GM12878 (cell line): Measurements from ENCODE around the gene IFNL3. TPM values are rescaled to one million over a fixed set of nuclear protein-coding genes. Genes with fewer than 3 reads are reported as not detected.

Experiments
- ATAC-seq: fragments of 200-7000 bp; cut with Tn5 transposase; 3 replicates; pipeline ENCODE4 v1.9.1; 2020; ENCODE audit warnings: mild to moderate bottlenecking, moderate library complexity
- BruUV-seq: library from RNA; stranded (reverse); fragments of 400-500 nt; replicated peaks from 2 replicates; lab custom pipeline; 2021; lab: Mats Ljungman, UMichigan
- CTCF ChIA-PET: fragments of 300-600 bp; sonication (Branson Sonifier 250); formaldehyde crosslinking; extraction: SDS; loops from one replicate; lab custom pipeline; 2021; ENCODE audit warnings: inconsistent platforms; lab: Yijun Ruan, JAX
- POLR2A ChIA-PET: fragments of 350-600 bp; formaldehyde crosslinking; extraction: SDS; loops from one replicate; lab custom pipeline; 2021; ENCODE audit warnings: inconsistent platforms; lab: Charles Lee
- RAD21 ChIA-PET: fragments of 300-600 bp; sonication (Branson Sonifier 250); formaldehyde crosslinking; loops from one replicate; lab custom pipeline; 2023; ENCODE audit warnings: antibody characterized with exemption; ENCODE audit not compliant: unreplicated experiment; lab: Charles Lee
- SMC1A ChIA-PET: fragments of 300-600 bp; sonication (Branson Sonifier 250); formaldehyde crosslinking; loops from one replicate; lab custom pipeline; 2023; ENCODE audit not compliant: unreplicated experiment, uncharacterized antibody; lab: Charles Lee
- DNase-seq: peaks from one replicate; pipeline ENCODE4 v3.0.0-alpha.2; 2011; ENCODE audit warnings: low read depth, low spot score
- FAIRE-seq: peaks from 3 replicates; lab custom pipeline; 2011; peaks lifted over from hg19 to GRCh38; lab: Jason Lieb, UNC
- H2AFZ ChIP-seq: 2 replicates; pipeline ENCODE4 v1.6.0; 2011; ENCODE audit warnings: low read depth, low read length, control low read depth; ENCODE audit not compliant: control insufficient read depth
- H3K27ac ChIP-seq: 2 replicates; pipeline ENCODE4 v1.5.1; 2011; ENCODE audit warnings: control low read depth; ENCODE audit not compliant: control insufficient read depth, insufficient read depth
- H3K27me3 ChIP-seq, 2 experiments: replicated peaks in 1 of 2; 2 replicates each; pipeline versions ENCODE4 v1.6.0 to v1.6.1; 2011; ENCODE audit warnings: low read length in 1 of 2; ENCODE audit not compliant: control insufficient read depth in 2 of 2, insufficient read depth in 2 of 2
- H3K36me3 ChIP-seq, 2 experiments: 2 replicates each; pipeline ENCODE4 v1.5.1; 2011; ENCODE audit warnings: low read length in 1 of 2; ENCODE audit not compliant: control insufficient read depth in 2 of 2, insufficient read depth in 2 of 2
- H3K4me1 ChIP-seq: 2 replicates; pipeline ENCODE4 v1.6.1; 2011; ENCODE audit warnings: mild to moderate bottlenecking, low read length, moderate library complexity, mixed read lengths; ENCODE audit not compliant: control insufficient read depth, insufficient read depth
- H3K4me2 ChIP-seq: 2 replicates; pipeline ENCODE4 v1.6.0; 2011; ENCODE audit warnings: control low read depth; ENCODE audit not compliant: control insufficient read depth, insufficient read depth
- H3K4me3 ChIP-seq: fragments of 200-600 bp; sonication (generic); 2 replicates; pipeline ENCODE4 v1.5.1; 2016
- H3K79me2 ChIP-seq: 2 replicates; pipeline ENCODE4 v1.6.0; 2011; ENCODE audit warnings: low read length; ENCODE audit not compliant: control insufficient read depth, insufficient read depth
- H3K9ac ChIP-seq: 2 replicates; pipeline ENCODE4 v1.8.0; 2011; ENCODE audit warnings: low read length, control low read depth, mixed read lengths; ENCODE audit not compliant: control insufficient read depth, insufficient read depth
- H3K9me3 ChIP-seq: replicated peaks from 3 replicates; pipeline ENCODE4 v1.5.1; 2011; ENCODE audit warnings: mild to moderate bottlenecking, low read length; ENCODE audit not compliant: control insufficient read depth, insufficient read depth
- H4K20me1 ChIP-seq: 2 replicates; pipeline ENCODE4 v1.6.0; 2011; ENCODE audit not compliant: control insufficient read depth, insufficient read depth
- ASH2L ChIP-seq: fragments of 300-600, 200-600 bp; sonication (generic); IDR thresholded peaks from 2 replicates; pipeline ENCODE4 v1.6.1; 2017; ENCODE audit warnings: low read depth, mild to moderate bottlenecking, borderline replicate concordance
- BHLHE40 ChIP-seq, 2 experiments: fragments of 450-650 bp in 1 of 2; IDR thresholded peaks; 2 replicates each; pipeline ENCODE4 v1.6.1; 2011 to 2017; ENCODE audit warnings: low read depth in 2 of 2, borderline replicate concordance in 1 of 2, improper control_type of control experiment in 1 of 2, low read length in 1 of 2, mild to moderate bottlenecking in 1 of 2
- CBX3 ChIP-seq: fragments of 200-600 bp; sonication (generic); IDR thresholded peaks from 2 replicates; pipeline ENCODE4 v1.6.1; 2016; ENCODE audit warnings: low read depth, borderline replicate concordance
- ESRRA ChIP-seq: IDR thresholded peaks from 2 replicates; pipeline ENCODE4 v1.6.1; 2012; ENCODE audit warnings: mild to moderate bottlenecking, low read length, improper control_type of control experiment
- IRF3 ChIP-seq: fragments of 450-650 bp; IDR thresholded peaks from 2 replicates; pipeline ENCODE4 v1.6.1; 2014; ENCODE audit warnings: mild to moderate bottlenecking
- KDM1A ChIP-seq: fragments of 200-600 bp; sonication (generic); IDR thresholded peaks from 2 replicates; pipeline ENCODE4 v1.6.1; 2016; ENCODE audit warnings: borderline replicate concordance
- NR2F1 ChIP-seq: fragments of 450-650 bp; conservative IDR thresholded peaks from 2 replicates; pipeline ENCODE4 v1.6.1; 2017; ENCODE audit warnings: mild to moderate bottlenecking
- NRF1 ChIP-seq: conservative IDR thresholded peaks from 2 replicates; pipeline ENCODE4 v1.6.1; 2011; ENCODE audit warnings: mild to moderate bottlenecking, low read depth, low read length, improper control_type of control experiment
- TCF12 ChIP-seq: IDR thresholded peaks from 2 replicates; pipeline ENCODE4 v1.6.1; 2011; ENCODE audit warnings: low read depth, mild to moderate bottlenecking, low read length
- ZBTB33 ChIP-seq: fragments of 450-650 bp; IDR thresholded peaks from 2 replicates; pipeline ENCODE4 v1.6.1; 2017; ENCODE audit warnings: mild to moderate bottlenecking
- ZNF274 ChIP-seq: IDR thresholded peaks from one replicate; pipeline ENCODE4 v1.8.0; 2011; ENCODE audit not compliant: insufficient read length, insufficient read depth
- WGBS: methylation state at CpG from one replicate; pipeline ENCODE4 v1.1.6; 2016; ENCODE audit warnings: low lambda C conversion rate; ENCODE audit not compliant: insufficient replicate concordance, insufficient coverage; ENCODE audit errors: missing lambda C conversion rate; 5-methylcytosine and 5-hydroxymethylcytosine counted together
- in situ Hi-C: fragments of 300-500 bp; cut with MboI; formaldehyde crosslinking; loops from 9 replicates; pipeline ENCODE4 v1.14.3; 2018; ENCODE audit warnings: mixed read lengths
- intact Hi-C: fragments of 100-400 bp; cut with micrococcal nuclease; formaldehyde crosslinking; loops from one replicate; pipeline ENCODE4 v1.14.2; 2022; ENCODE audit not compliant: unreplicated experiment
- polyA plus RNA-seq, 11 experiments: library from polyadenylated mRNA; depleted of rRNA in 4 of 11; unstranded in 6 of 11; stranded (reverse) in 5 of 11; fragments of >200 nt; fragmentation: Nextera tagmentation in 4 of 11; fragmentation: Illumina TruSeq in 1 of 11; extraction: Ambion mirVana in 4 of 11; extraction: Trizol in 1 of 11; gene quantifications; 1 replicate in 1 of 11; 2 replicates in 10 of 11; pipeline versions ENCODE4 v1.2.1 to v1.2.3, GENCODE V29; 2011 to 2016; ENCODE audit warnings: inconsistent platforms in 2 of 11, missing spikeins in 2 of 11, low read depth in 1 of 11
- total RNA-seq, 4 experiments: library from RNA; depleted of rRNA in 3 of 4; stranded (reverse); fragments of >200 nt in 3 of 4; fragmentation: Illumina TruSeq in 1 of 4; extraction: Trizol in 1 of 4; gene quantifications; 2 replicates each; pipeline versions ENCODE4 v1.2.1 to v1.2.3, GENCODE V29; 2013 to 2021
- TF ChIP-seq, protein P1 (sequence below), 3 experiments: IDR thresholded peaks in 2 of 3; conservative IDR thresholded peaks in 1 of 3; 2 replicates each; pipeline ENCODE4 v1.5.1; 2011; ENCODE audit warnings: low read depth in 3 of 3, low read length in 3 of 3, mild to moderate bottlenecking in 3 of 3, control low read depth in 2 of 3, moderate library complexity in 2 of 3, inconsistent platforms in 1 of 3, mixed read lengths in 1 of 3; ENCODE audit not compliant: control insufficient read depth in 2 of 3, insufficient read depth in 1 of 3; ENCODE audit errors: extremely low read depth in 1 of 3
- TF ChIP-seq, protein P2 (sequence below): fragments of 450-650 bp; IDR thresholded peaks from 2 replicates; pipeline ENCODE4 v1.6.1; 2018; ENCODE audit warnings: mild to moderate bottlenecking, low read depth, moderate library complexity; ENCODE audit not compliant: partially characterized antibody

IFNL3 gene
- total and polyA plus RNA-seq, 10 of the 15 experiments (the other 5 are each of a cell fraction or from before 2014, with no cell fraction given): not detected

GRCh38 chr19:39275578-39275977 is 30.8 kb upstream of the IFNL3 start:
- Histone ChIP-seq H2AFZ (no peak overlapping the region), H3K4me3 (no peak overlapping the region), H3K4me1 (no peaks in the 10 kb centered on the region), H3K27ac (no peak overlapping the region), H3K9ac (no peak overlapping the region), H3K36me3 (no peaks in the 10 kb centered on the region), H3K4me2 (no peak overlapping the region), H4K20me1 (no peaks in the 10 kb centered on the region), H3K27me3 (peaks cover 0 to 1% of the 10 kb centered on the region in 2 experiments; a peak in 2 of 4 replicates), H3K9me3 (no peaks in the 10 kb centered on the region), H3K79me2 (no peaks in the 10 kb centered on the region)
- TF ChIP-seq CBX3 (no peak), KDM1A (no peak), TCF12 (no peak), ASH2L (no peak), NRF1 (no peak), NR2F1 (no peak), IRF3 (no peak), ZBTB33 (no peak), ESRRA (no peak), ZNF274 (no peak), BHLHE40 (IDR thresholded peaks at IDR 0.05; ENCODE audit: borderline replicate concordance in 1 of 2, low read depth in 2 of 2, low read length in 1 of 2) (no peak)
- TF ChIP-seq, protein P1, sequence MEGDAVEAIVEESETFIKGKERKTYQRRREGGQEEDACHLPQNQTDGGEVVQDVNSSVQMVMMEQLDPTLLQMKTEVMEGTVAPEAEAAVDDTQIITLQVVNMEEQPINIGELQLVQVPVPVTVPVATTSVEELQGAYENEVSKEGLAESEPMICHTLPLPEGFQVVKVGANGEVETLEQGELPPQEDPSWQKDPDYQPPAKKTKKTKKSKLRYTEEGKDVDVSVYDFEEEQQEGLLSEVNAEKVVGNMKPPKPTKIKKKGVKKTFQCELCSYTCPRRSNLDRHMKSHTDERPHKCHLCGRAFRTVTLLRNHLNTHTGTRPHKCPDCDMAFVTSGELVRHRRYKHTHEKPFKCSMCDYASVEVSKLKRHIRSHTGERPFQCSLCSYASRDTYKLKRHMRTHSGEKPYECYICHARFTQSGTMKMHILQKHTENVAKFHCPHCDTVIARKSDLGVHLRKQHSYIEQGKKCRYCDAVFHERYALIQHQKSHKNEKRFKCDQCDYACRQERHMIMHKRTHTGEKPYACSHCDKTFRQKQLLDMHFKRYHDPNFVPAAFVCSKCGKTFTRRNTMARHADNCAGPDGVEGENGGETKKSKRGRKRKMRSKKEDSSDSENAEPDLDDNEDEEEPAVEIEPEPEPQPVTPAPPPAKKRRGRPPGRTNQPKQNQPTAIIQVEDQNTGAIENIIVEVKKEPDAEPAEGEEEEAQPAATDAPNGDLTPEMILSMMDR (IDR thresholded peaks at IDR 0.05 in 2 of 3, conservative IDR thresholded peaks at IDR 0.05 in 1 of 3; ENCODE audit: control insufficient read depth in 2 of 3, extremely low read depth in 1 of 3, insufficient read depth in 1 of 3, low read depth in 3 of 3, low read length in 3 of 3): no peak
- TF ChIP-seq, protein P2, sequence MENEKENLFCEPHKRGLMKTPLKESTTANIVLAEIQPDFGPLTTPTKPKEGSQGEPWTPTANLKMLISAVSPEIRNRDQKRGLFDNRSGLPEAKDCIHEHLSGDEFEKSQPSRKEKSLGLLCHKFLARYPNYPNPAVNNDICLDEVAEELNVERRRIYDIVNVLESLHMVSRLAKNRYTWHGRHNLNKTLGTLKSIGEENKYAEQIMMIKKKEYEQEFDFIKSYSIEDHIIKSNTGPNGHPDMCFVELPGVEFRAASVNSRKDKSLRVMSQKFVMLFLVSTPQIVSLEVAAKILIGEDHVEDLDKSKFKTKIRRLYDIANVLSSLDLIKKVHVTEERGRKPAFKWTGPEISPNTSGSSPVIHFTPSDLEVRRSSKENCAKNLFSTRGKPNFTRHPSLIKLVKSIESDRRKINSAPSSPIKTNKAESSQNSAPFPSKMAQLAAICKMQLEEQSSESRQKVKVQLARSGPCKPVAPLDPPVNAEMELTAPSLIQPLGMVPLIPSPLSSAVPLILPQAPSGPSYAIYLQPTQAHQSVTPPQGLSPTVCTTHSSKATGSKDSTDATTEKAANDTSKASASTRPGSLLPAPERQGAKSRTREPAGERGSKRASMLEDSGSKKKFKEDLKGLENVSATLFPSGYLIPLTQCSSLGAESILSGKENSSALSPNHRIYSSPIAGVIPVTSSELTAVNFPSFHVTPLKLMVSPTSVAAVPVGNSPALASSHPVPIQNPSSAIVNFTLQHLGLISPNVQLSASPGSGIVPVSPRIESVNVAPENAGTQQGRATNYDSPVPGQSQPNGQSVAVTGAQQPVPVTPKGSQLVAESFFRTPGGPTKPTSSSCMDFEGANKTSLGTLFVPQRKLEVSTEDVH: no peak
- FAIRE-seq (no peak), ATAC-seq (no peak), DNase-seq (no peak)
- ChIA-PET CTCF (interaction anchor here (1.0 kb wide), 1 partner anchor 325 kb away, joined by 3 read pairs; no protein-coding TSS in a partner anchor), RAD21 (no interaction called here), SMC1A (no interaction called here), POLR2A (no interaction called here)
- WGBS: 28% methylated on average over 5 of the region's 5 CpGs
- intact Hi-C loops (no loop called here), in situ Hi-C loops (no loop called here)
- BruUV-seq: no TSS peak
